Endothelial cell of umbilical vein (primary cell): ENCODE measurements around the gene SPACA6. TPM values are rescaled to one million over a fixed set of nuclear protein-coding genes. Genes with fewer than 3 reads are reported as not detected.

Experiments used
- BruUV-seq: library from RNA; stranded (reverse); fragments of 400-500 nt; replicated peaks from 2 replicates; lab custom pipeline; 2021; lab: Mats Ljungman, UMichigan
- CTCF ChIA-PET: fragments of 300-600, 350-600 bp; sonication (Branson Sonifier 250); formaldehyde crosslinking; loops from one replicate; lab custom pipeline; 2021; ENCODE audit warnings: antibody characterized with exemption, inconsistent platforms; lab: Charles Lee
- POLR2A ChIA-PET: fragments of 300-600, 350-600 bp; sonication (Branson Sonifier 250); formaldehyde crosslinking; loops from one replicate; lab custom pipeline; 2021; ENCODE audit warnings: antibody characterized with exemption, inconsistent platforms; lab: Charles Lee
- DNase-seq: peaks from one replicate; pipeline ENCODE4 v3.0.0-alpha.2; 2011; ENCODE audit warnings: low read depth, low spot score
- FAIRE-seq: peaks from 2 replicates; lab custom pipeline; 2011; peaks lifted over from hg19 to GRCh38; lab: Jason Lieb, UNC
- H2AFZ ChIP-seq: 2 replicates; pipeline ENCODE4 v1.6.0; 2012; ENCODE audit warnings: low read depth, low read length, control low read depth, inconsistent platforms
- H3K27ac ChIP-seq: 2 replicates; pipeline ENCODE4 v1.5.1; 2011; ENCODE audit warnings: low read depth, mild to moderate bottlenecking, control low read depth, low read length, moderate library complexity; ENCODE audit not compliant: insufficient read depth
- H3K27me3 ChIP-seq, 2 experiments: 2 replicates each; pipeline versions ENCODE4 v1.6.0 to v1.6.1; 2011; ENCODE audit warnings: low read length in 2 of 2, mixed read lengths in 1 of 2; ENCODE audit not compliant: control insufficient read depth in 2 of 2, insufficient read depth in 2 of 2
- H3K36me3 ChIP-seq, 2 experiments: 2 replicates in 1 of 2; 3 replicates in 1 of 2; pipeline ENCODE4 v1.5.1; 2011; ENCODE audit warnings: low read length in 2 of 2, mild to moderate bottlenecking in 1 of 2, moderate library complexity in 1 of 2; ENCODE audit not compliant: control insufficient read depth in 2 of 2, insufficient read depth in 2 of 2; ENCODE audit errors: extremely low read depth in 1 of 2
- H3K4me1 ChIP-seq: 3 replicates; pipeline ENCODE4 v1.5.1; 2011; ENCODE audit warnings: mild to moderate bottlenecking, low read length; ENCODE audit not compliant: control insufficient read depth, insufficient read depth; ENCODE audit errors: extremely low read depth
- H3K4me2 ChIP-seq: 2 replicates; pipeline ENCODE4 v1.6.1; 2011; ENCODE audit warnings: low read length, control low read depth, mixed read lengths; ENCODE audit not compliant: insufficient read depth
- H3K4me3 ChIP-seq, 3 experiments: fragments of 200-600 bp in 1 of 3; sonication (generic), shearing (Covaris generic) in 1 of 3; replicated peaks in 1 of 3; 2 replicates each; pipeline ENCODE4 v1.5.1; 2011 to 2016; ENCODE audit warnings: control low read depth in 3 of 3, low read length in 3 of 3, mild to moderate bottlenecking in 2 of 3, inconsistent platforms in 1 of 3, low read depth in 1 of 3, moderate library complexity in 1 of 3; ENCODE audit not compliant: insufficient read depth in 1 of 3
- H3K79me2 ChIP-seq: 2 replicates; pipeline ENCODE4 v1.6.0; 2012; ENCODE audit warnings: low read length, inconsistent platforms; ENCODE audit not compliant: control insufficient read depth, insufficient read depth
- H3K9ac ChIP-seq: replicated peaks from 2 replicates; pipeline ENCODE3; 2011; ENCODE audit warnings: low read length, control low read depth; ENCODE audit not compliant: insufficient read depth; ENCODE audit errors: extremely low read depth
- H3K9me1 ChIP-seq: replicated peaks from 3 replicates; pipeline ENCODE4 v1.6.0; 2011; ENCODE audit warnings: mild to moderate bottlenecking, low read length; ENCODE audit not compliant: control insufficient read depth, insufficient read depth; ENCODE audit errors: extremely low read depth
- H3K9me3 ChIP-seq: replicated peaks from 2 replicates; pipeline ENCODE4 v1.5.1; 2012; ENCODE audit warnings: low read length, inconsistent platforms; ENCODE audit not compliant: control insufficient read depth, insufficient read depth
- H4K20me1 ChIP-seq: replicated peaks from 2 replicates; pipeline ENCODE3; 2011; ENCODE audit warnings: mild to moderate bottlenecking, low read length; ENCODE audit not compliant: control insufficient read depth, insufficient read depth; ENCODE audit errors: extremely low read depth
- EZH2 ChIP-seq: IDR thresholded peaks from 2 replicates; pipeline ENCODE4 v1.6.1; 2012; ENCODE audit warnings: borderline replicate concordance, low read depth, mild to moderate bottlenecking, moderate library complexity, low read length, inconsistent platforms; ENCODE audit not compliant: severe bottlenecking
- FOS ChIP-seq: IDR thresholded peaks from 2 replicates; pipeline ENCODE4 v1.6.1; 2011; ENCODE audit warnings: mild to moderate bottlenecking, low read length, moderate library complexity, borderline replicate concordance; ENCODE audit not compliant: insufficient read depth
- JUN ChIP-seq: IDR thresholded peaks from 2 replicates; pipeline ENCODE4 v1.6.1; 2011; ENCODE audit warnings: borderline replicate concordance, low read depth; ENCODE audit not compliant: insufficient read length, insufficient read depth
- POLR2A ChIP-seq: IDR thresholded peaks from 2 replicates; pipeline ENCODE4 v1.6.1; 2012; ENCODE audit warnings: low read depth, mild to moderate bottlenecking, control low read depth, low read length
- dilution Hi-C: fragments of 300-500 bp; cut with MboI; formaldehyde crosslinking; loops from one replicate; pipeline ENCODE4 v1.15.0; 2019; ENCODE audit warnings: low sequenced_read_pairs; ENCODE audit not compliant: extremely low pct_ligation_motif_present
- intact Hi-C: fragments of 100-400 bp; cut with micrococcal nuclease; formaldehyde crosslinking; loops from one replicate; pipeline ENCODE4 v1.10.0; 2022
- polyA plus RNA-seq, 4 experiments: library from polyadenylated mRNA; depleted of rRNA in 3 of 4; stranded (reverse) in 3 of 4; unstranded in 1 of 4; fragments of >200 nt; gene quantifications; 2 replicates each; pipeline versions ENCODE4 v1.2.1 to v1.2.3, GENCODE V29; 2011 to 2012; ENCODE audit warnings: missing spikeins in 1 of 4
- total RNA-seq: library from RNA; stranded (reverse); gene quantifications from 2 replicates; pipeline ENCODE4 v1.2.3, GENCODE V29; 2021
- TF ChIP-seq, protein P1 (sequence below): IDR thresholded peaks from 2 replicates; pipeline ENCODE4 v1.6.1; 2011; ENCODE audit not compliant: insufficient read depth, insufficient read length
- TF ChIP-seq, protein P2 (sequence below), 2 donors: IDR thresholded peaks; 1 replicate in 1 of 2; 2 replicates in 1 of 2; pipeline ENCODE4 v1.5.1; 2011; ENCODE audit warnings: low read length in 2 of 2, mild to moderate bottlenecking in 2 of 2, moderate library complexity in 2 of 2, control low read depth in 1 of 2, inconsistent platforms in 1 of 2, low read depth in 1 of 2; ENCODE audit not compliant: insufficient read depth in 1 of 2; ENCODE audit errors: extremely low read depth in 1 of 2

SPACA6 gene
- total and polyA plus RNA-seq, 2 donors (not counting 3 experiments of a cell fraction or from before 2014, with no cell fraction given): 11.9 to 41.1 TPM

DNA sequence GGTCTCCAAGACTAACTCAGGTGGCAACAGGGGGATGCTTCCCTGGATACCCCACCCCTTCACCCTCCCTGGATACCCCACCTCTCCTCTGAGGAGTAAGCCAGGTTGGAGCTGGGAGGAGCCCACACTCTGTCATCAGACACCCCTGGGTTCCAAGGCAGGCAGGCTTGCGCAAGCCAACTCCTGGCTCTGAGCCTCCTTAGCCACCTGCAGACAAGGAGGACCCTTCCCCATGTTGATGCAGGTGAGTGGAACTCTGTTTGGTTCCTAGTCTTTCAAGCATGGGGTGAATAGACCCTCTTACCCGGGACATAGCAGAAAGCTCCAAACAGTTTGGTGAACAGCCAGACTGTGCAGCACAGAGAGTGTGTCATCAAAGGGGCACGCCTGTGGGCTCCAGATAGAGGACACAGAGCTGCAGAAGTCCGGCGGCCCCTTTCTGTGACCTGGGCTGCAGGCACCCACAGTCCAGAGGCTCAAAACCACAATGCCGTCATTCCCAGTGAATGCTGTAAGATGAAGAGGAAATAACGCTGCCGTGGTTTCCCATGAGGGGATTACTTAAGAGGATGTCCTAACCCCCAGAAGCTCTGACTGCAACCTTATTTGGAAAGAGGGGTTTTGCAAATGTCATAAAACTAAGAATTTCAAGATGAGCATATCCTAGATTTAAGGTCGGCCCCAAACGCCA lies 42.8 kb downstream of the SPACA6 start:
- no peak for TF ChIP-seq JUN
- no peak for TF ChIP-seq EZH2
- TF ChIP-seq FOS: no peak
- TF ChIP-seq, protein P1, sequence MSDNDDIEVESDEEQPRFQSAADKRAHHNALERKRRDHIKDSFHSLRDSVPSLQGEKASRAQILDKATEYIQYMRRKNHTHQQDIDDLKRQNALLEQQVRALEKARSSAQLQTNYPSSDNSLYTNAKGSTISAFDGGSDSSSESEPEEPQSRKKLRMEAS: no peak
- TF ChIP-seq, protein P2, sequence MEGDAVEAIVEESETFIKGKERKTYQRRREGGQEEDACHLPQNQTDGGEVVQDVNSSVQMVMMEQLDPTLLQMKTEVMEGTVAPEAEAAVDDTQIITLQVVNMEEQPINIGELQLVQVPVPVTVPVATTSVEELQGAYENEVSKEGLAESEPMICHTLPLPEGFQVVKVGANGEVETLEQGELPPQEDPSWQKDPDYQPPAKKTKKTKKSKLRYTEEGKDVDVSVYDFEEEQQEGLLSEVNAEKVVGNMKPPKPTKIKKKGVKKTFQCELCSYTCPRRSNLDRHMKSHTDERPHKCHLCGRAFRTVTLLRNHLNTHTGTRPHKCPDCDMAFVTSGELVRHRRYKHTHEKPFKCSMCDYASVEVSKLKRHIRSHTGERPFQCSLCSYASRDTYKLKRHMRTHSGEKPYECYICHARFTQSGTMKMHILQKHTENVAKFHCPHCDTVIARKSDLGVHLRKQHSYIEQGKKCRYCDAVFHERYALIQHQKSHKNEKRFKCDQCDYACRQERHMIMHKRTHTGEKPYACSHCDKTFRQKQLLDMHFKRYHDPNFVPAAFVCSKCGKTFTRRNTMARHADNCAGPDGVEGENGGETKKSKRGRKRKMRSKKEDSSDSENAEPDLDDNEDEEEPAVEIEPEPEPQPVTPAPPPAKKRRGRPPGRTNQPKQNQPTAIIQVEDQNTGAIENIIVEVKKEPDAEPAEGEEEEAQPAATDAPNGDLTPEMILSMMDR (IDR thresholded peaks at IDR 0.05; ENCODE audit: extremely low read depth in 1 of 2, insufficient read depth in 1 of 2, low read depth in 1 of 2, low read length in 2 of 2): no peak
- TF ChIP-seq POLR2A: no peak
- Histone ChIP-seq H3K79me2 (no peaks in the 10 kb centered on the region), H3K9ac (no peak overlapping the region), H3K27ac (no peak overlapping the region), H3K27me3 (no peaks in the 10 kb centered on the region), H3K4me1 (no peaks in the 10 kb centered on the region), H3K36me3 (no peaks in the 10 kb centered on the region), H3K9me3 (no peaks in the 10 kb centered on the region), H3K9me1 (no peaks in the 10 kb centered on the region), H2AFZ (no peak overlapping the region), H3K4me2 (no peak overlapping the region), H4K20me1 (no peaks in the 10 kb centered on the region), H3K4me3 (no peak overlapping the region)
- no TSS peak for BruUV-seq
- dilution Hi-C loops: no loop called here
- FAIRE-seq: no peak
- ChIA-PET CTCF (interaction anchor here (1.3 kb wide), 1 partner anchor 75 kb away, joined by 3 read pairs; no protein-coding TSS in a partner anchor), POLR2A (no interaction called here)
- intact Hi-C loops: no loop called here
- no peak for DNase-seq
